NCI-H510A (cell line): ENCODE measurements around the gene FGFBP2.

ENCODE experiments used
- DNase-seq: peaks from one replicate; lab custom pipeline; 2025; lab: John Stamatoyannopoulos, UW

FGFBP2 gene, protein sequence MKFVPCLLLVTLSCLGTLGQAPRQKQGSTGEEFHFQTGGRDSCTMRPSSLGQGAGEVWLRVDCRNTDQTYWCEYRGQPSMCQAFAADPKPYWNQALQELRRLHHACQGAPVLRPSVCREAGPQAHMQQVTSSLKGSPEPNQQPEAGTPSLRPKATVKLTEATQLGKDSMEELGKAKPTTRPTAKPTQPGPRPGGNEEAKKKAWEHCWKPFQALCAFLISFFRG

DNA sequence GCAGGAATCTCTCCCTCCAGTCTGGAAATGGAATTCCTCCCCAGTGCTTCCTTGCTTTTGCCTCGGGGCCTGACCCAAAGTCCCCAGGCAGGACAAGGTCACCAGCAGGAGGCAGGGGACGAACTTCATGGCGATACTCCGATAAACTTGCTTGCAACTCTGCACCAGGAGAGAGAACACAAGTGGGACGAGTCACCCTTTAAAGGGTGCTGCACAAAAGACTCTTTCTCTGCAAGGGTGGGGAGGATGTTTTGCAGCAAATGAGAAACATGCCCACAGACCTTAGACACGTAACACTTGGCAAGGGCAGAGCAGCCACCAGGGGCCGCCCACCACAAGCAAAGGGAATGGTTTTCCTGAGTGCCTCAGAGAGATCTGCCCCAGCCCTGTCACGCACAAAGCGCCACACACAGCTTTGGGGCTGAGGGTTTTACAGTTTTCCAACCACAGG, at the start of gene FGFBP2:
TSS of gene FGFBP2 (minus strand) at position 175 of the 451 bp plus-strand sequence. CDS start at position 129, 46 bp downstream.
- no peak for DNase-seq

- no peak for DNase-seq
These were observed 48.2 kb upstream of the FGFBP2 start for GRCh38 chr4:16011173-16011572.

DNA sequence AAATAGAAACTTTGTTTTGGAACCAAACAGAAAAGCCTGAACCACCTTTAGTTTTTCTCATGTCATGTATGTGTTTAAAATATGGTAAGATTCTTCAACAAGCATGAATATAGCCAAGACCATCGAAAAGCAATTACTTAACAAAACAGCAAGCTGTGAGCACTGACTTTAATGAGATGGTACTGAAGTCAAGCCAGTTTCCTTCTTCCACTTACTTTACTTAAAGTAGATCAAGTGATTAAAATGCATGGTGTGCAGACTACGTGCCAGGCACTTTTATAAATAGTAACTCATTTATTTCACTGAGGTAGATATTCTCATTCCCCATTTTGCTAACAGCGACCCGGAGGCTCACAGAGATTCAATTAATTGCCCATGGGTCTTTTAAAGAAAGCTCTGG, 46.2 kb upstream of the FGFBP2 start:
- DNase-seq: no peak

GRCh38 chr4:16007471-16008095, 44.6 kb upstream of the FGFBP2 start:
- DNase-seq: no peak

GRCh38 chr4:16006771-16007446, 43.9 kb upstream of the FGFBP2 start:
- DNase-seq: no peak

- no peak for DNase-seq
These were observed 42.7 kb upstream of the FGFBP2 start for GRCh38 chr4:16005676-16006075.

GRCh38 chr4:16001484-16001858, 38.5 kb upstream of the FGFBP2 start:
- DNase-seq: peak; percentile 13

GRCh38 chr4:16000708-16001483, 37.9 kb upstream of the FGFBP2 start:
- no peak for DNase-seq

- DNase-seq: no peak
These were observed 33.8 kb upstream of the FGFBP2 start for GRCh38 chr4:15996773-15997172.

DNA sequence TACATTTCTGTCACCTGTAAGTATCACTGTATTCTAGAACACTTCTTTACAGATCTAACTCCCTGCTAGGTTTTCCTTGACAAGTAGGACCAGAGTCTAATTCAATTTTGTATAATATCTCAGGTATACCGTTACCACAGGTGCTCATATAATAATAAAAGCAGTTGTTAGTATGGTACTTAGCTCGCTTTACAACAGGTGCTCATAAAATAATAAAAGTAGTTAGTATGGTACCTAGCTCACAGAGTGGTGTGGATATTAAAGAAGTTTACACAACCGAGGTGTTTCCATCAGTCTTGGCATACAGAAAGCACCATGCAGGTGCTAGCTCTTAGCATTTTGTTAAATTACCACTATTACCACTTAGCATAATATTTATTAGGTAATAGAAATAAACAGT, 32.9 kb upstream of the FGFBP2 start:
- no peak for DNase-seq

DNA sequence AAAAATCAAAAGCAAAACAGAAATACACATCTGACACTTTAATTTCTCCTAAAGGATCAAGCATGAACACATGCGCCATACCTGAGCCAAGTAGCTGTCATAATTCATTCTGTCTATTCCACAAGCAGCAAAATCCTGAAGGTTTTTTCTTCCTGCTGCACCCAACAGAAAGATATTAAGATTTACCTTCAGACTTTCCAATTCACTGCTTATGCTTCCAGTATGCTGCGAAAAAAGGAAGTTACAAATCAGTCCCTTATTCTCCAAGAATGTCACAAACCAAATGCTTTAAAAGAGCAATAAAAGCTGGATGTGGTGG, 29.2 kb upstream of the FGFBP2 start:
- DNase-seq: no peak

DNA sequence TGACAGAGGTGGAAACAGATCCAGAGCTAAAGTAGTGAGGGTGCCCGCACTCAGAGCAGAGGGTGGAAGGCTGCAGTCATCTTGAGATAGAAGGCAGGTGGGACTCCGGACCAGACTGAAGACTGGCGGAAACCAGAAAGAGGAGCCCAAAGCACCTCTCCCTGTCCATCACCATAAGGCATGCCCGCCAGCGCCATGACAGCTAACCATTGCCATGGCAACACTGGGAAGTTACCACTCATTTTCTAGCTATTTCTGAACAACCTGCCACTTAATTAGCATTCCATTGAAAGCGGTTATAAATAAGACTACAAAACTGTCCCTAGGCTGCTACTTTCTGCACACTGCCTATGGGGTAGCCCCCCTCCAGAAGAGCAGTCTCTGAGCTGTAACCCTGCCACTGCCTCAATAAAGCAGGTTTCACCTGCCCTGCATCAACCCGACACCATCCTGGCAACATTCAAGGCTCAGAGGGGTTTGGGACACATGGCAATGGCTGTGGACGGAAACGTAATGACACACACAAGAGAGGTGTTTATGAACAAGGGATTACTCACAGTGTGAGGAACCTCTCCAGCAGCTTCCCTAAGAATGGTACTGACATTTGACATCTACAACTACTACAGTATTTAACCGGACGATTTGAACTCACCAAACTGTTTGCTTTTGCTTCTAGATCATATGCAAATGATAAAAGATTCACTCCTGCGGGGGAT, 27.8 kb upstream of the FGFBP2 start:
- DNase-seq: no peak

GRCh38 chr4:15989424-15989823, 26.4 kb upstream of the FGFBP2 start:
- no peak for DNase-seq

DNA sequence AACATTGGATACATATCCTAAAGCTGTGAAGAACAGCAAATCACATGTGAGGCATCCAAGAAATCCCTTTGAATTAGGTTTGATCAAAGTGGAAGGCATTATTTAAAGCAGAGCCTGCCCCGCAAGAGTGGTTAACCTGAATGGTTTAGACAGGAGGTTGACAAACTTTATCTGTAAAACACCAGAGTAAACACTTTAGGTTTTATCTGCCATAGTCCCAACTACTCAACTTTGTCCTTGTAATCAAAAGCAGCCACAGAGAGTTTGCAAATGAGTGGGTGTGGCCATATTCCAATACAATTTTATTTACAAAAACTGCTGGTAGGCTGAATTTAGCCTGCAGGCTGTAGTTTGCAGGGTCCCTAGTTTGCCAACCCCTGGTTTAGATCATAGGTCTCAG, 25.2 kb upstream of the FGFBP2 start:
- no peak for DNase-seq

GRCh38 chr4:15986907-15987306, 23.9 kb upstream of the FGFBP2 start:
- no peak for DNase-seq

DNA sequence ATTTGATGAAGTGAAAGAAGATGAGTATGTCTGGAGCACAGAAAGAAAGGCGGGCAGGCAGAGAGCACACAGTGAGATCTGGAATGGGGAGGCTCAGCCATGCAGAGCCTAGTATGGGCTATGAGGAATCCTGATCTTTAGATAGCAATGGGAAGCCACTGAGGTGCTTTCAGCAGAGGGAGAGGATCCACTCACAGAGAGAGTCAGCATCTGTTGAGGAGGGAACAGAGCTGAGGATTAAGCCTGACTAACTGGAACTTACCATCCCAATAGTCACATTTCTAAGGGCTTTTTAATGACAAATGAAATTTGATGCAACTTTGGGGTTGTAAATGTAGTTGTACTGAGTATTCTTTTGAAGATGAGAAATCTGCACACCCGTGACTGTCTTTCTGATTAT, 20.6 kb upstream of the FGFBP2 start:
- DNase-seq: no peak

- DNase-seq: no peak
These were observed 20.0 kb upstream of the FGFBP2 start for GRCh38 chr4:15982842-15983524.

- no peak for DNase-seq
These were observed 13.8 kb upstream of the FGFBP2 start for GRCh38 chr4:15976456-15977447.

DNA sequence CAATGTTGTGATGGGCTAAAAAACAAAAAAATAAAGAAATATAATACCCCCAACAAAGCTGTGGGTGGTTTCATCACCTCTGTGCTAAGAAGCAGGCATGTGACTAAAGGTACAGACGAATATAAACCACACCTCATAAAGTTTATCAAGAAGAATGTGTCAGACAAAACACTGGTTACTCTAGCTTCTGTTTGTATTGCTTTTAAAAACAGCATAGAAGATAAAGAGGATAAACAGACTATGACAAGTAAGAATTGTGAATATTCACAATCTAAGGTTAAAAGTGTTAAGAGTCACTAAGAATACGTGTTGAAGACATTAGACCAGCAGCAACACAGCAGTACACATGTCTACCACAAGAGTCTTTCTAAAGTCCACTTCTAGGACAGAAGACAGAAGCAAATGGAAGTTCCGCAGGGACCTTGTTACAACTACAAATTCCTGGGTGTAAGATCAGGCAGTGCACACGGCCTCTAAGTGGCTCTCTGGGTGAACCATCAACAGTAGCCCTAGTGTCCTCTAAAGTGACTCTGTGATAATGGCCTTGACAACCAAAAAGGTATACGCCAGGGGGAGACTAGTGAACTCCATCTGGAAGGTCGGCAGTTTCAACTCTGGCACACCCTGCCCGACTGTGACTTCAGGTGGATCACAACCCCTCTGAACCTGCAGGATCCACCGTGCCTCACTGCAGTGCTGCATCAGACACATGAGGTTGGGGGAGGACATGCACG, 8.3 kb upstream of the FGFBP2 start:
- DNase-seq: no peak
